ENCODE measurements around the gene LHX3. TPM values are rescaled to one million over a fixed set of nuclear protein-coding genes. Genes with fewer than 3 reads are reported as not detected.

Gene LHX3
- total RNA-seq, 1 donor from 2014 or later = not detected

DNA sequence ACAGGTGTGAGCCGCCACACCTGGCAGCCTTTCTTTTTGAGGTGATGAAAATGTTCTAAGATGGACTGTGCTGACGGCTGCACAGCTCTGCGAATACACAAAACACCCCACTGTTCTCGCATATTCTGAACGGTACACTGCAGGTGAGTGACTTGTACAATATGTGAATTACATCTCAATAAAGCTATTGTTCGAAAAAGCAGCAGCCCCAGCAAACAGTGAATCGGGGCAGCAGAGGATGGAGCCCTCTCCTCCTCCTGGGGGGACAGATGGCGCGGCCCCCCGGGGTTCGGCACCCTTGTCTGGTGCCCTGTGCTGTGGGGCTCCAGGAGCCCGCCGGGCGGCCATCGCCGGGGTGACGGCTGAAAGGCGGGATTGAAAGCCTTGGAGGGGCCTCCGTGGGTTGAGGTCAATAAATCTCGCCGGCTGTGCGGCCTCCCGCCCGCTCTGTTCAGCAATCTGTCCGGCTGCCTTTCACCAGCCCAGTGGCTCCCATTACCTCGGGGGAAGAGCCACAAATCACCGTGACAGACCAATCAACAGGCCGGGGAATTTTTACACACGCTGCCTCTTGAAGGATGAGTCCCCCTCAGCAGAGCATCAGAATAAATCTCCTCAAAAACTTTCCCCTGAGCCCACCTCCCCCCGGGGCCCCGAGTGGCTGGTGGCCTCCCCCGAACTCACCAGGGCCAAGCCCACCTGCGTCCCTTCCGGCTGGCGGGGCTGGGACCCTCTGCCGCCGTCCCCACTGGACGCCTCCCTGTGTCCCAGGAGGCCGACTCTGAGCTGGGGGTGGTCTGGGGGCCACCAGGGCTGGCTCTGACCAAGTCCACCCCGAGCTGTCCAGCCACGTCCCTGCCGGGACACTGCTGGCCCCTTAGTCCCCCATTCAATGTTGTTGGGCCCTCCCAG lies 48.5 kb downstream of the LHX3 start:
- no peak overlapping the region for H3K9ac ChIP-seq (ENCODE audit: low read length)
- no peak overlapping the region for H3K4me3 ChIP-seq (ENCODE audit: insufficient read depth, low read depth, low read length)
- H3K27me3 ChIP-seq (ENCODE audit: insufficient read depth, low read length) = peaks cover 11% of the 10 kb centered on the region
- FAIRE-seq (no peak), DNase-seq (ENCODE audit: low read depth) (no peak)
- H3K27ac ChIP-seq (ENCODE audit: low read depth, low read length) = no peak overlapping the region
- no peak overlapping the region for H2AFZ ChIP-seq (ENCODE audit: low read depth, low read length)
- H3K4me2 ChIP-seq (ENCODE audit: low read length) = no peak overlapping the region
- H3K4me1 Mint-ChIP-seq (ENCODE audit: low read depth, unreplicated experiment) = peaks cover 4% of the 10 kb centered on the region
- H3K27ac Mint-ChIP-seq (ENCODE audit: unreplicated experiment) = no peak overlapping the region
- H3K36me3 Mint-ChIP-seq (ENCODE audit: low read depth, unreplicated experiment) = peaks cover 3% of the 10 kb centered on the region
- no peak overlapping the region for H3K4me3 Mint-ChIP-seq (ENCODE audit: unreplicated experiment)
- no peaks in the 10 kb centered on the region for H3K79me2 ChIP-seq (ENCODE audit: insufficient read depth, low read length)
- H3K9me3 ChIP-seq (ENCODE audit: insufficient read depth, low read depth, low read length) = no peaks in the 10 kb centered on the region
- H4K20me1 ChIP-seq (ENCODE audit: insufficient read depth, low read length) = no peaks in the 10 kb centered on the region
- TF ChIP-seq, protein P1, sequence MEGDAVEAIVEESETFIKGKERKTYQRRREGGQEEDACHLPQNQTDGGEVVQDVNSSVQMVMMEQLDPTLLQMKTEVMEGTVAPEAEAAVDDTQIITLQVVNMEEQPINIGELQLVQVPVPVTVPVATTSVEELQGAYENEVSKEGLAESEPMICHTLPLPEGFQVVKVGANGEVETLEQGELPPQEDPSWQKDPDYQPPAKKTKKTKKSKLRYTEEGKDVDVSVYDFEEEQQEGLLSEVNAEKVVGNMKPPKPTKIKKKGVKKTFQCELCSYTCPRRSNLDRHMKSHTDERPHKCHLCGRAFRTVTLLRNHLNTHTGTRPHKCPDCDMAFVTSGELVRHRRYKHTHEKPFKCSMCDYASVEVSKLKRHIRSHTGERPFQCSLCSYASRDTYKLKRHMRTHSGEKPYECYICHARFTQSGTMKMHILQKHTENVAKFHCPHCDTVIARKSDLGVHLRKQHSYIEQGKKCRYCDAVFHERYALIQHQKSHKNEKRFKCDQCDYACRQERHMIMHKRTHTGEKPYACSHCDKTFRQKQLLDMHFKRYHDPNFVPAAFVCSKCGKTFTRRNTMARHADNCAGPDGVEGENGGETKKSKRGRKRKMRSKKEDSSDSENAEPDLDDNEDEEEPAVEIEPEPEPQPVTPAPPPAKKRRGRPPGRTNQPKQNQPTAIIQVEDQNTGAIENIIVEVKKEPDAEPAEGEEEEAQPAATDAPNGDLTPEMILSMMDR (IDR thresholded peaks at IDR 0.05; ENCODE audit: insufficient read depth, low read depth, low read length) = no peak
- TF ChIP-seq EZH2 (IDR thresholded peaks at IDR 0.05; ENCODE audit: insufficient read depth, low read length) = peak; percentile 42
- H3K27me3 Mint-ChIP-seq (ENCODE audit: low read depth, unreplicated experiment) = peaks cover 24% of the 10 kb centered on the region
- no peaks in the 10 kb centered on the region for H3K9me3 Mint-ChIP-seq (ENCODE audit: unreplicated experiment)
- H3K4me1 ChIP-seq (ENCODE audit: insufficient read depth, low read length) = no peaks in the 10 kb centered on the region
- H3K36me3 ChIP-seq (ENCODE audit: insufficient read depth, low read length) = no peaks in the 10 kb centered on the region

DNA sequence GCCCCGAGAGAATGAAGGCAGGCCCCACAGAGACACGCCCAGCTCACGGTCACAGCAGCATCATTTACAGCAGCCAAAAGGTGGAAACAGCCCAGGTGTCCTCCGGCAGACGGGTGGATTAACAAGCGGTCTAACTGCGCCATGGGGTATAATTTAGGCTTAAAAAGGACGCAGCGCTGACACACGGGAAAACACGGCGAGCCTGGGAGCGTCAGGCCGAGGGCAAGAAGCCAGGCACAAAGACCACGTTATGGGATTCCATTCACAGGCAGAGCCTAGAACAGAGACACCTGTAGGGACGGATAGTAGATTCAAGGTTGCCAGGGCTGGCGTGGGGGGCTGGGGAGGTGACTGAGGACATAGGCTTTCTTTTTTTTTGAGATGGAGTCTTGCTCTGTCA lies 49.4 kb downstream of the LHX3 start:
- Histone ChIP-seq H3K36me3 (ENCODE audit: insufficient read depth, low read length) (no peaks in the 10 kb centered on the region), H3K4me1 (ENCODE audit: insufficient read depth, low read length) (no peaks in the 10 kb centered on the region), H3K9ac (ENCODE audit: low read length) (no peak overlapping the region), H3K9me3 (ENCODE audit: insufficient read depth, low read depth, low read length) (no peaks in the 10 kb centered on the region), H3K27ac (ENCODE audit: low read depth, low read length) (no peak overlapping the region), H3K4me2 (ENCODE audit: low read length) (no peak overlapping the region), H2AFZ (ENCODE audit: low read depth, low read length) (no peak overlapping the region), H3K4me3 (ENCODE audit: insufficient read depth, low read depth, low read length) (no peak overlapping the region), H4K20me1 (ENCODE audit: insufficient read depth, low read length) (no peaks in the 10 kb centered on the region), H3K27me3 (ENCODE audit: insufficient read depth, low read length) (peaks cover 8% of the 10 kb centered on the region), H3K79me2 (ENCODE audit: insufficient read depth, low read length) (no peaks in the 10 kb centered on the region)
- H3K36me3 Mint-ChIP-seq (ENCODE audit: low read depth, unreplicated experiment) = peaks cover 3% of the 10 kb centered on the region
- peaks cover 2% of the 10 kb centered on the region for H3K4me1 Mint-ChIP-seq (ENCODE audit: low read depth, unreplicated experiment)
- no peak overlapping the region for H3K4me3 Mint-ChIP-seq (ENCODE audit: unreplicated experiment)
- FAIRE-seq (no peak), DNase-seq (ENCODE audit: low read depth) (no peak)
- H3K9me3 Mint-ChIP-seq (ENCODE audit: unreplicated experiment) = no peaks in the 10 kb centered on the region
- peaks cover 23% of the 10 kb centered on the region for H3K27me3 Mint-ChIP-seq (ENCODE audit: low read depth, unreplicated experiment)
- no peak overlapping the region for H3K27ac Mint-ChIP-seq (ENCODE audit: unreplicated experiment)
- TF ChIP-seq, protein P1 (IDR thresholded peaks at IDR 0.05; ENCODE audit: insufficient read depth, low read depth, low read length) = no peak
- no peak for TF ChIP-seq EZH2 (IDR thresholded peaks at IDR 0.05; ENCODE audit: insufficient read depth, low read length)

DNA sequence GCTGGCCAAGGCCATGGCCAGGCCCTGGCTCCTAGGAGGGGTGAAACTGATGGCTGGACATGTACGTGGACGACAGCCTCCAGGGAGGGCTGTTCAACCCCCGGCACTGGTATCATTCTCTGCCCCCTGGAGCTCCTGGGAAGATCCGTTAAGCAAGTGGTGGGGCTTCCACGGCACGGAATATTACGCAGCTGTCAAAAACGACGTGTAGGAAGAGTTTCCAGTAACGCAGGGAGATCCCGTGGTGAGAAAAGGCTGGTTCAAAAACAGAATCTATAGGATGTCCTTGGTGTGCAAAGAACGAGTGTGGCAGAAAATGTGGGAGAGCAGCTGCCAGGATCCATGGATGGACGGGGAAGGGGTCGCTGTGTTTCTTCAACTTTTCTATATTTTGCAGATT lies 50.0 kb downstream of the LHX3 start:
- no peak for FAIRE-seq
- H3K27ac Mint-ChIP-seq (ENCODE audit: unreplicated experiment) = no peak overlapping the region

More for the DNA sequence above, 50.0 kb downstream of the LHX3 start:
- Histone ChIP-seq H3K79me2 (ENCODE audit: insufficient read depth, low read length) (no peaks in the 10 kb centered on the region), H3K9me3 (ENCODE audit: insufficient read depth, low read depth, low read length) (no peaks in the 10 kb centered on the region), H3K27ac (ENCODE audit: low read depth, low read length) (no peak overlapping the region), H3K27me3 (ENCODE audit: insufficient read depth, low read length) (peaks cover 8% of the 10 kb centered on the region), H3K4me2 (ENCODE audit: low read length) (no peak overlapping the region), H2AFZ (ENCODE audit: low read depth, low read length) (no peak overlapping the region), H3K4me3 (ENCODE audit: insufficient read depth, low read depth, low read length) (no peak overlapping the region), H4K20me1 (ENCODE audit: insufficient read depth, low read length) (no peaks in the 10 kb centered on the region), H3K4me1 (ENCODE audit: insufficient read depth, low read length) (no peaks in the 10 kb centered on the region), H3K9ac (ENCODE audit: low read length) (no peak overlapping the region), H3K36me3 (ENCODE audit: insufficient read depth, low read length) (no peaks in the 10 kb centered on the region)
- no peak for TF ChIP-seq EZH2 (IDR thresholded peaks at IDR 0.05; ENCODE audit: insufficient read depth, low read length)
- TF ChIP-seq, protein P1 (IDR thresholded peaks at IDR 0.05; ENCODE audit: insufficient read depth, low read depth, low read length) = no peak
- peaks cover 2% of the 10 kb centered on the region for H3K4me1 Mint-ChIP-seq (ENCODE audit: low read depth, unreplicated experiment)
- no peak overlapping the region for H3K4me3 Mint-ChIP-seq (ENCODE audit: unreplicated experiment)
- H3K27me3 Mint-ChIP-seq (ENCODE audit: low read depth, unreplicated experiment) = peaks cover 23% of the 10 kb centered on the region
- H3K9me3 Mint-ChIP-seq (ENCODE audit: unreplicated experiment) = no peaks in the 10 kb centered on the region
- DNase-seq (ENCODE audit: low read depth) = no peak
- H3K36me3 Mint-ChIP-seq (ENCODE audit: low read depth, unreplicated experiment) = peaks cover 3% of the 10 kb centered on the region
